A673 (cell line): Measurements from ENCODE around the gene KIF26A.
A peak's percentile ranks its signal among the peaks of the same experiment; 100 is the strongest.

Source experiments
- CTCF ChIP-seq: fragments of 300-800, 200-600 bp; sonication (generic); conservative IDR thresholded peaks from 2 replicates; pipeline ENCODE4 v1.5.1; 2017; ENCODE audit warnings: low read depth, mild to moderate bottlenecking, antibody characterized with exemption, low read length, moderate library complexity, mixed read lengths
- EZH2 ChIP-seq: fragments of 200-600 bp; sonication (generic); IDR thresholded peaks from 2 replicates; pipeline ENCODE4 v1.6.1; 2017; ENCODE audit warnings: borderline replicate concordance, low read depth, mild to moderate bottlenecking, mixed read lengths, antibody characterized with exemption, low read length; ENCODE audit not compliant: poor library complexity, severe bottlenecking

- TF ChIP-seq CTCF (peak; percentile 89), EZH2 (no peak)
Measured at GRCh38 chr14:104224506-104225277, 86.3 kb downstream of the KIF26A start.
